BE2C (cell line): Measurements from ENCODE around the gene TMEM255B.
A peak's percentile ranks its signal among the peaks of the same experiment; 100 is the strongest.

ENCODE experiments used
- DNase-seq: peaks from one replicate; pipeline ENCODE4 v3.0.0-alpha.2; 2020
- H3K27me3 ChIP-seq: fragments of 250-450 bp; sonication (Bioruptor Pico); 2 replicates; pipeline ENCODE4 v1.5.1; 2020; ENCODE audit warnings: mild to moderate bottlenecking
- H3K36me3 ChIP-seq: fragments of 250-450 bp; sonication (Bioruptor Pico); 2 replicates; pipeline ENCODE4 v1.5.1; 2020; ENCODE audit warnings: mild to moderate bottlenecking
- H3K4me1 ChIP-seq: fragments of 250-450 bp; sonication (Bioruptor Pico); 2 replicates; pipeline ENCODE4 v1.5.1; 2020
- H3K4me3 ChIP-seq: 2 replicates; pipeline ENCODE4 v1.5.1; 2011; ENCODE audit warnings: low read depth, low read length
- H3K9me3 ChIP-seq: fragments of 250-450 bp; sonication (Bioruptor Pico); 2 replicates; pipeline ENCODE4 v1.5.1; 2020
- TF ChIP-seq, protein P1 (sequence below): IDR thresholded peaks from 2 replicates; pipeline ENCODE4 v1.5.1; 2012; ENCODE audit warnings: mild to moderate bottlenecking, low read depth, low read length

TMEM255B gene

DNA sequence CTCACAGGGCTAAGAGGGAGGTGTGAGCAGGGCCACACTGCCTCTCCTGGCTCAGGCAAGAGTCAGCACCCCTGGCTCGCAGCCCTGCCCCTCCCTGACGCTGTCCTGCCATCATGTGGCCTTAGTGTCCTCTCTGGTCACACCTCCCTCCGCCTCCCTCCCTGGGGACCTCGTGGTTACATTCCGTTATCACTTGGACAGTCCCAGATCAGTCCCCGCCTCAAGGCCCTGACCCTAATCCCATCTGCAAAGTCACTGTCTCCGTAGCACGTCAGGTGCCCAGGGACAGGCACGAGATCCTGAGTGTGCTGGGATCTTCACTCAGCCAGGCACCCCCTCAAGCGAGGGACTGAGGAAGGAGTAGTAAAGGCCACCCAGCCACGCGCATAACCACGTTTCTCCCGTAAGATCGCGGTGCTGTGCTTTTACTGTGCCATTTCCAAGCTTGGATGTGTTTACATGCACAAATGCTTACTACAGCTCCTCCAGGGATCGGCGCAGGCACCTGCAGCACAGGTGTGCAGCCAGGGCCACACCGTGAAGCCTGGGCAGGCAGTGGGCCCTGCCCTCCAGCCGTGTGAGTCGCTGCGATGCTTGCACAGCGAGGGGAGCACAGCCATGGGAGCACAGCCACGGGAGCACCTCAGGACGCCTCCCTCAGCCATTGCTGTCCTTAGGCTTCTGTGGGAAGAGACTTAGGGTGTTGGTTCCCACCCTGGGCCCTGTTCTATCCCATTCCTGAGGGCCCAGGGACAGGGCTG lies 10.7 kb upstream of the TMEM255B start:
- H3K36me3 ChIP-seq: no peaks in the 10 kb centered on the region
- H3K4me3 ChIP-seq: no peak overlapping the region
- TF ChIP-seq, protein P1, sequence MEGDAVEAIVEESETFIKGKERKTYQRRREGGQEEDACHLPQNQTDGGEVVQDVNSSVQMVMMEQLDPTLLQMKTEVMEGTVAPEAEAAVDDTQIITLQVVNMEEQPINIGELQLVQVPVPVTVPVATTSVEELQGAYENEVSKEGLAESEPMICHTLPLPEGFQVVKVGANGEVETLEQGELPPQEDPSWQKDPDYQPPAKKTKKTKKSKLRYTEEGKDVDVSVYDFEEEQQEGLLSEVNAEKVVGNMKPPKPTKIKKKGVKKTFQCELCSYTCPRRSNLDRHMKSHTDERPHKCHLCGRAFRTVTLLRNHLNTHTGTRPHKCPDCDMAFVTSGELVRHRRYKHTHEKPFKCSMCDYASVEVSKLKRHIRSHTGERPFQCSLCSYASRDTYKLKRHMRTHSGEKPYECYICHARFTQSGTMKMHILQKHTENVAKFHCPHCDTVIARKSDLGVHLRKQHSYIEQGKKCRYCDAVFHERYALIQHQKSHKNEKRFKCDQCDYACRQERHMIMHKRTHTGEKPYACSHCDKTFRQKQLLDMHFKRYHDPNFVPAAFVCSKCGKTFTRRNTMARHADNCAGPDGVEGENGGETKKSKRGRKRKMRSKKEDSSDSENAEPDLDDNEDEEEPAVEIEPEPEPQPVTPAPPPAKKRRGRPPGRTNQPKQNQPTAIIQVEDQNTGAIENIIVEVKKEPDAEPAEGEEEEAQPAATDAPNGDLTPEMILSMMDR: no peak
- no peaks in the 10 kb centered on the region for H3K27me3 ChIP-seq
- H3K4me1 ChIP-seq: peaks cover 13% of the 10 kb centered on the region
- H3K9me3 ChIP-seq: no peaks in the 10 kb centered on the region
- DNase-seq: peak; percentile 13

DNA sequence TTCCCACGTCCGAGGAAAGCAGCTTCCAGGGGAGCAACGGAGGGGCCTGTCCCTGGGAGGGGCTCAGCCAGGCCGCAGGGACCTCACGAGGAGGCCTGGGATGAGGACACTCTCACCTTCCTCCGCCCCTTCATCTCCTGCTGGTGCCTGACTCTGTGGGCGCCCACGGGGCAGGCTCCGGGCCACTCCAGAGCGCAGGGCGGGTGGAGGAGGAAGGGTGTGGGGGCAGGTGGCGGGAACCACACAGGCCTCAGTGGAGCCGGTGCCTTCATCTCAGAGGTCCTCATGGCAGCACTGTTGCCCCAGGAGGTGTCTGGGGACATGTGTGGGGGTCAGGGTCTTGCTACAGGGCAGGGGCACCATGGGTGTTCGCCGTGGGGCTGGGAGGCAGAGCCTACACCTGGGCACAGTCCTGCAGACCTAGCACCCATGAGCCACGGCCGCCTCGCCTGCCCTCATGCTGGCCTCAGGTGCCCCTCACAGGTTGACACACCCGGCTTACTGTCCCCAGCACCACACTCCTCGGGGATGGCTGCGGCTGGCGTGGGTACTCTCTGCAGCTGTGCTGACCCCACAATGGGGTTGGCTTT lies 10.1 kb upstream of the TMEM255B start:
- TF ChIP-seq, protein P1: no peak
- peak; percentile 4 for DNase-seq
- H3K9me3 ChIP-seq: no peaks in the 10 kb centered on the region
- peaks cover 13% of the 10 kb centered on the region for H3K4me1 ChIP-seq
- H3K27me3 ChIP-seq: no peaks in the 10 kb centered on the region
- H3K36me3 ChIP-seq: no peaks in the 10 kb centered on the region
- H3K4me3 ChIP-seq: no peak overlapping the region

DNA sequence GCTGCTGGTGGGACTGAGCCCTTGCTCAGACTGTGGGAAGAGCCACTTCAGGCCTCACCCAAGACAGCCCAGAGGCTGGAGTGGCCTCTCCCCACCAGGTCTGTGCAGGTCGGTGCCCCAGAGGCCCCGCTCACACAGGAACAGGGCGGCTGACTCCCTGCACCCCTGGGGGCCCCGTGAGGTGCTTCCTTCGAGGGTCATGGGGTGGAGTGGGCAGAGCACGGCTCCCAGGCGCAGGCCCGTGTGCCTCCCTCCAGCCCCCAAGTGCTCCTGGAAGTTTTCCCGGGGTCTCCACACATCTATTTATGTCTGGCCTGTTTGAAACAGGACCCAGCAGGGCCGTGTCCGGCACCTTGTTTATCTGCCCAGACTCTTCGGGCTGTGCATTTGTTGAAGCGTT lies 9.5 kb upstream of the TMEM255B start:
- DNase-seq: no peak
- H3K27me3 ChIP-seq: no peaks in the 10 kb centered on the region
- peaks cover 13% of the 10 kb centered on the region for H3K4me1 ChIP-seq
- TF ChIP-seq, protein P1: no peak
- H3K9me3 ChIP-seq: no peaks in the 10 kb centered on the region
- no peaks in the 10 kb centered on the region for H3K36me3 ChIP-seq
- H3K4me3 ChIP-seq: no peak overlapping the region

DNA sequence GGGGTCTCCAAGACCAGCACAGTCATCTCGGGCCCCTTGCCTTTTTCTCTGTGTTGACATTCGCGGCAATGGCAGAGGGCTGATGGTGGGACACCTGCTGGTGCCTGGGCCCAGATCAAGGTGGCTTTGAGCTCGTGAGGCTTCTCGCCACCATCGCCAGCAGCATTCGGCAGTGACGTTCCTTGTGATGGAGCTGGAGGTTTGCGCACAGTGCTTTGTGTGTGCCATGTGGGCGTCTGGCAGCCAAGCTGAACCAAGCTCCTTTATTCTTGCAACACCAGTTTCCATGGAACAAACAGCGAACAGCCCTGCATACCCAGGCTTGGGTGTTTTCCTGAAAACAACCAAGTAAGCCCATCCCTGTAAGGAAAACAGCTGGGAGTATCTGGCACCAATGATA lies 9.1 kb upstream of the TMEM255B start:
- TF ChIP-seq, protein P1: no peak
- H3K9me3 ChIP-seq: no peaks in the 10 kb centered on the region
- no peaks in the 10 kb centered on the region for H3K27me3 ChIP-seq
- H3K36me3 ChIP-seq: no peaks in the 10 kb centered on the region
- no peak for DNase-seq
- no peak overlapping the region for H3K4me3 ChIP-seq
- peaks cover 13% of the 10 kb centered on the region for H3K4me1 ChIP-seq

DNA sequence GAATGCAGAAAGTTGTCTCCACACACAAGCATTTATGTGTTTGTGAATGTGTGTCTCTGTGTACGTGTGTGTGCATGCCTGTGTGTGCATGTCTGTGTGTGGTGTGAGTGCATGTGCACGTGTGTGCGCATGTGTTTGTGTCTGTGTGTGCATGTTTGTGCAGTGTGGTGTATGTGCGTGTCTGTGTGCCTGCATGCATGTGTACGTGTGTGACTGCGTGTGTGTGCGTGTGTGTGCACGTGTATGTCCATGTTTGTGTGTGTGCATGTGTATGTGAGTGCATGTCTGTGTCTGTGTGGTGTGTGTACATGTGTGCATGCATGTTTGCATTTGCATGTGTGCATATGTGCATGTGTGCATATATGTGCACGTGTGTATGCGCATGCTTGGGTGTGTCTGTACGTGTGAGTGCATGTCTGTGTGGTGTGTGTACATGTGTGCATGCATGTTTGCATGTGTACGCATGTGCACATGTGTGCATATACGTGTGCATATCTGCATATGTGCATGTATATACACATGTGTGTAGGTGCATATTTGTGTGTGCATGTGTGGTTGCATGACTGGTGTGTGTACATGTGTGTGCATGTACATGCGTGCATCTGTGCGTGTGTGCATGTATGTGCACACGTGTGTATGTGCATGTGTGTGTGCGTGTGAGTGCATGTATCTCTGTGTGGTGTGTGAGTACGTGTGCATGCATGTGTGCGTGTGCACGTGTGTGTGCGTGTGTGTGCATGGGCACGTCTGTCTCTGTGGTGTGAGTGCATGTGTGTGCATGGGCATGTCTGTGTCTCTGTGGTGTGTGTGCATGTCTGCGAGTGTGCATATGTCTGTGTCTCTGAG lies 8.2 kb upstream of the TMEM255B start:
- H3K36me3 ChIP-seq: no peaks in the 10 kb centered on the region
- TF ChIP-seq, protein P1: no peak

More for the DNA sequence above, 8.2 kb upstream of the TMEM255B start:
- Histone ChIP-seq H3K4me3 (no peak overlapping the region), H3K27me3 (no peaks in the 10 kb centered on the region), H3K4me1 (peaks cover 13% of the 10 kb centered on the region), H3K9me3 (no peaks in the 10 kb centered on the region)
- DNase-seq: no peak
